GM18909 (cell line): Measurements from ENCODE around the gene SLC17A6.
A peak's percentile ranks its signal among the peaks of the same experiment; 100 is the strongest.

Source experiments
- ATAC-seq: cut with Tn5 transposase; IDR thresholded peaks from one replicate; pipeline ENCODE4 v1.9.1; 2021; ENCODE audit warnings: mild to moderate bottlenecking; ENCODE audit not compliant: unreplicated experiment, poor library complexity

SLC17A6 gene

DNA sequence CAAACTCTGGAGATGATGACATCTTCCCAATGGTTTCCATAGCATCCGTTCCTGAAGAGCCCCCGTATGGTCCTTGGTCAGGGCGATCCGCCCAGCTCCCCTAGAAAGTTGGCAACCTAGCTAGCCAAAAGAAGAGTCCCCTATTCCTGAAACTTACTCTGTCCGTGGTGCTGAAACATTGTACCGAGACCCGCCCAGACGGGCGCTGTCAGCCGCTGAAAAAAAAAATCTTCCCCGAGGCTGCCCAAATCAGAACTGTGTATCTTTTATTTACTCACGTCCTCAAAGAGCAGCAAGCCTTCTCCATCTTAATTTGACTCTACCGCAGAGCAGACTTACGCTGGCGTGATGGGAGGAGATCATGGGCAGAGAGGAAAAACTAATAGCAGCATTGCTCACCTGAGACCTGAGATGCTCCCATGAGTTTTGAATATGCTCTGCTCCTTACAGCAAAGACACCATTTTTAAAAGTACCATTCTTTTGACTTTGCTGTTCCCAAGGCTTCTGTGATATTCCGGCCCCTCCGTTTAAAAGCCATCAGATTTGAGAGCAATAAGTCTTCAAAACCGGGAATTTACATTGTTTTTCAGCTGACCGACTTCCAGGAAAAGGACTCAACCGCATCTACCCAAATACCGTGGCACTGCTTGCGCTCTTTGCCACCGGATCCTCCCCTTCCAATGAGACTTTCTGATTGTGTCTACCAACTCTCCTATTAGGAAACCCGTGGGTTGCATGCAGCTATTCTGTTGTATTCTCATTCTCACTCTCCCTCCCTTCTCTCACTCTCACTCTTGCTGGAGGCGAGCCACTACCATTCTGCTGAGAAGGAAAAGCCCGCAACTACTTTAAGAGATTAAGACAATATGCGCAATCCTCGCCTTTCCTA, at the start of gene SLC17A6:
Gene SLC17A6, plus strand, starts transcription at position 786 of the 890 bp plus-strand sequence. CDS start 153 bp downstream, outside the sequence.
- ATAC-seq: peak; percentile 61

DNA sequence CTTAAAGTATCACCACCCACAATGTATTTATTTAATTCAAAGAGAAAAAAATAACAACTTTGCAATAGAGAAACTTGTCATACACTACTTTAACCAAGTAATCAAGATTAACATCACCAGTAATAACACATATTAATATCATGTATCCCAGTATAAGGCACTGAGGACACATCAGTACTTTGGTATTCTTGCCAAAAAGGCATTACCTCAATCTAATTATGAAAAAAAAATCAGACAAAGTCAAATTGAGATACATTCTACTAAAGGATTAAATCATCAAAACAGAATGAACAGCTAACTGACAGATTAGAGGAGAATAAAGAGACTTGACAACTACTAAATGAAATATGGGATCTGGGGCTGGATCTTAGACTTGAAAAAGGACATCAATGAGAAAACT, 35.8 kb upstream of the SLC17A6 start:
- no peak for ATAC-seq

GRCh38 chr11:22304337-22304961, 33.7 kb upstream of the SLC17A6 start:
- ATAC-seq: no peak

- ATAC-seq: no peak
Observed at GRCh38 chr11:22317656-22318055, 20.5 kb upstream of the SLC17A6 start.

GRCh38 chr11:22331771-22332170, 6.4 kb upstream of the SLC17A6 start:
- ATAC-seq: no peak

DNA sequence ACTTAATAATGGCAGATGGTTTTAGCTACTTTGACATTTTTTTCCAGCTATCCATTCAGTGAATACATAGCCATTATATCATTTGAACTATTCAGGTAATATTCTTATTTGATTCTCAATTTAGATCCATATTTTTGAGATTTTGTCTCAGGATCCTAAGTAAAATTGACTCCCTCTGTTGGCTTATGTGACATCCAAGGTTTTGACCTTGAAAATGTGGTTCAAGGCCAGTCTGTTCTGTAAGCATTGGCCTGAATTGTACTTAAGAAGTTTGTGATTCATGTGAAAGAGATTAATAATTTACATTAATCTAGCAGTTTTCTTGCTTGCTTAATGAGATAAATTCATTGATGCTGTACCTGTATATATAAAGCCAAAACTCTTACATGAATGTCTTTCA, 1.6 kb upstream of the SLC17A6 start:
- ATAC-seq: no peak

DNA sequence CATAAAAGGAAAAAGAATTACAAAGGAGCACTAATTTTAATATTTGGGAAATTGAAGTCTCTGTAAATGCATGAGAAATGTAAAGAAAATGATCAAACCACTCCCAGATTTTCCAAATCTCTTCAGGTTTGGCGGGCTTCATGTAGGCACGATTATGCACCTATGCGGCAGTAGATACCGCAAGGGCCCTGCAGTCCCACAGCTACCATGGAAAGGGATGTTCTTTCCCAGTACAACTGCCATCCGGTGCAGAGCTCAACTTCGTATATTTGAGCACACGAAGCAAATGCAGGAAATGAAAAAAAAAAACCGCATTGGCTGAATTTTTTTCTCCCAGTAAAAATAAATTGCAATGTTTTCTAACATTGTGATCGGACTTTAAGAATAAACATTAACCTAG, 1.4 kb downstream of the SLC17A6 start:
- ATAC-seq: no peak

- ATAC-seq: no peak
Observed at GRCh38 chr11:22340235-22340634, 2.1 kb downstream of the SLC17A6 start.

- no peak for ATAC-seq
Observed at GRCh38 chr11:22340701-22341587, 2.8 kb downstream of the SLC17A6 start.

GRCh38 chr11:22341588-22341931, 3.4 kb downstream of the SLC17A6 start:
- ATAC-seq: no peak

- no peak for ATAC-seq
Observed at GRCh38 chr11:22342211-22343031, 4.2 kb downstream of the SLC17A6 start.

- ATAC-seq: no peak
Observed at GRCh38 chr11:22343032-22343324, 4.8 kb downstream of the SLC17A6 start.

- ATAC-seq: no peak
Observed at GRCh38 chr11:22343371-22344032, 5.3 kb downstream of the SLC17A6 start.

DNA sequence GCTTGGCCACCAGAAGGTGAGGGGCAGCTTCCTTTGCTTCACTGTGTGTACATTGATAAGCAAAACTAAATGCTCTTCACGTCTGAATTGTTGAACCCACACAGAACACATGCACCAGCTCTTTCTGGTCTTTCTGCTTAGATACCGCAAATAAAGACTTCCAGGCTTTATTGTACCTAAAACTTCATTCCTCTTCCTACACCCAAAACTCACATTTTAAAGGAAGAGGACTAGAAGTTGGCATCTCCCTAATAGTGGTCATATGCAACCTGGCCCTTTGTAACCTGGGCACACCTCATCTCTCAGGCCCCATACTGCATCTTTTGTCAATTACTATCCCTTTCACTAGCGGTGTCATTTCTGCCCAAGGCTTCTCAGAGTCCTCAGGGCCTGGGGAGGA, 5.9 kb downstream of the SLC17A6 start:
- ATAC-seq: no peak

DNA sequence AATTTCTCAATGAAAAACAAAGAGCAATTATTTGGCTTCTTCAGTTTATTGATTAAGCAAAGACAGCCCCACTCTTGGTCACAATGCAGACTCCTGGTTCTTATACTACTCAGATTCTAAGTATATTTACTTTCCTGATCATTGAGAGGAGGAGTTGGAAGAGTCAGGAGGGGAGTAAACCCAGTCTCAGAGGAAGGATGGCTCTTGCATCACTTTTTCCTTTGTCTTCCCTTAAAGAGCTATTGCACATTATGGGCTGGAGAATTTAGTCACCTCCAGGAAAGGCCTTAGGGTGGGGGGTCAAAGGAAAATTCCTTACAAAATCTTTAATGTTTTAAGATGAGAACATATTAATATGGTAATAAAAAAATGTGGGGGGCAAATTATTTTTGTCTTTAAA, 8.1 kb downstream of the SLC17A6 start:
- no peak for ATAC-seq

GRCh38 chr11:22347857-22348487, 9.8 kb downstream of the SLC17A6 start:
- no peak for ATAC-seq

DNA sequence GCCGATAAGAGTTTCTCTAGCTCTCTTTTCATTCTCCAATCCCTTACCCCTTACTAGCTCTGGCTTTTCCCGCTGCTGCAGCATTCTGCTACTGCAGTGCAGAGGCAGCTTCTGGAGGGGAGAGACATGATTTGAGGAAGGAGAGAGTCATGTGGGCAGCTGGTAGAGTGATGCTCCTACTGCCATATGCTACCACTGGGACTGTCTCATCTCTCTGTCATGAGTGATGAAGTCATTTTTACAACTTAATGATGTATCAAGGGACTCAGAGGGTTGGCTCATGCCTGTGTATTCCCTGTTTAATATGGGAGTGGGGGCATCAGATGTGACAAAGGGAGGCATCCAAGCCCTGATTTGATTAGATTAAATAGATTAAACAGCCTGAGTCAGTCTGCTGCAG, 11.3 kb downstream of the SLC17A6 start:
- ATAC-seq: no peak

- no peak for ATAC-seq
Observed at GRCh38 chr11:22359295-22359694, 21.1 kb downstream of the SLC17A6 start.

- no peak for ATAC-seq
Observed at GRCh38 chr11:22371160-22371559, 33.0 kb downstream of the SLC17A6 start.
